Astrocyte (in vitro differentiated cells and primary cell): ENCODE results near the gene HSD17B14.

Experiments used
- CTCF ChIP-seq: IDR thresholded peaks from 2 replicates; pipeline ENCODE4 v1.5.1; 2011; ENCODE audit warnings: low read depth, mild to moderate bottlenecking, inconsistent platforms, low read length, moderate library complexity; ENCODE audit not compliant: insufficient read depth
- EZH2 ChIP-seq: IDR thresholded peaks from 2 replicates; pipeline ENCODE4 v1.6.1; 2012; ENCODE audit warnings: mild to moderate bottlenecking, low read length, inconsistent platforms; ENCODE audit not compliant: insufficient read depth

GRCh38 chr19:48772503-48772953, 63.8 kb downstream of the HSD17B14 start:
- no peak for TF ChIP-seq CTCF
- TF ChIP-seq EZH2, result no peak
